Suppressor macrophage treated with lipopolysaccharide for 4 hours (primary cell): ENCODE results near the gene MRPL42.
A peak's percentile ranks its signal among the peaks of the same experiment; 100 is the strongest.
"Not testable (repeated sequence)": the region's sequence is repeated elsewhere in the genome, so short reads cannot be mapped to it uniquely, and the experiment has no call there.

Source experiments
- DNase-seq: peaks from one replicate; pipeline ENCODE4 v3.0.0-alpha.2; 2020

Gene MRPL42

DNA sequence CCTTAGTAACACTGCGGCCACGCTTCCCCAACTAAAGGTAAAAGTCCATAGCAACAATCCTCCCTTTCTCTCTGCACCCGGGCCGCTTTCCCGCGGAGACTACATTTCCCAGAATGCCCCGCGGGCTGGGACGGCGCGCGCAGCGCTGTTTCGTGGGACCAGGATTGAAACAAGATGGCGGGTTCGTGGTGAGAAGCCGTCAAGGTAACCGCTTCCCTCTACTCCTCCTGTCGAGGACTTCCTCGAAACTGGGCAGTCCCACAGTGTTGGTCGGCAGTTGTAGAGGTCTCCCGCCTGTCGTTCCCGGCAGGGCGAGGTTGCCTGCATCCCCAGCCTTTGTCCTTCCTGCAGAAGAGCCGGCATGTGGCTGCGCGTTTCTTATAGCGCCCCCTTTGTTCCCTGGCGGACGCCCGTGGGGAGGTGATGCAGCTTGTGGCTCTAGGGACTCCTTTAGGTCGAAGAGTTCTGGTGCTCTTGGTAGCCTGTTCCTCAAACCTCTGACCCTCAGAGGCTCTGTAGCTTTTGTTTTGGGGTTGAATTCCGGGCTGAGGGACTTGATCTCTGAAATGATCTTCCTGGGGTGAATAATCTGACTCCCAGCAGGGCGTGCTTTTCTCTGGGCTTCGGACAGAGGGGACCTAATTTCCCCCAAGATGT lies at the start of gene MRPL42:
MRPL42 (plus strand) TSS at position 164 of the 657 bp plus-strand sequence. CDS start 1,772 bp downstream, outside the sequence.
- DNase-seq, result peak; percentile 91

DNA sequence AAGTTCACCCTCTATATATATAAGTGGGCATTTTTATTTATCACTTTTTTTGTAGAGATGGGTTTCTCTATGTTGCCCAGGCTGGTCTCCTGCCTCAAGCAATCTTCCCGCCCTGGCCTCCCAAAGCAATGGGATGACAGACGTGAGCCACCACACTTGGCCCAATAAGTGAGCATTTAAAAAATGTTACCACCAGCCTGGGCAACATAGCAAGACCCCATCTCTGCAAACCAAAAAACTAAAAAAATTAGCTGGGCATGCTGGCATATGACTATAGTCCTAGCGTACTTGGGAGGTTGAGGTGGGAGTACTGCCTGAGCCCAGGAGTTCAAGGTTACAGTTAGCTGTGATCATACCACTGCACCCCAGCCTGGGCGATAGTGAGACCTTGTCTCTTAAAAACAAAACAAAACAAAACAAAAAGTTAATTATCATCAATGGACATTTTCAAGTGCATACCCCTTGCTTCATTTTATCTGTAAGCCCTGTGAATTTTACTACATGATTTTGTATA lies 49.3 kb upstream of the MRPL42 start:
- no peak for DNase-seq

DNA sequence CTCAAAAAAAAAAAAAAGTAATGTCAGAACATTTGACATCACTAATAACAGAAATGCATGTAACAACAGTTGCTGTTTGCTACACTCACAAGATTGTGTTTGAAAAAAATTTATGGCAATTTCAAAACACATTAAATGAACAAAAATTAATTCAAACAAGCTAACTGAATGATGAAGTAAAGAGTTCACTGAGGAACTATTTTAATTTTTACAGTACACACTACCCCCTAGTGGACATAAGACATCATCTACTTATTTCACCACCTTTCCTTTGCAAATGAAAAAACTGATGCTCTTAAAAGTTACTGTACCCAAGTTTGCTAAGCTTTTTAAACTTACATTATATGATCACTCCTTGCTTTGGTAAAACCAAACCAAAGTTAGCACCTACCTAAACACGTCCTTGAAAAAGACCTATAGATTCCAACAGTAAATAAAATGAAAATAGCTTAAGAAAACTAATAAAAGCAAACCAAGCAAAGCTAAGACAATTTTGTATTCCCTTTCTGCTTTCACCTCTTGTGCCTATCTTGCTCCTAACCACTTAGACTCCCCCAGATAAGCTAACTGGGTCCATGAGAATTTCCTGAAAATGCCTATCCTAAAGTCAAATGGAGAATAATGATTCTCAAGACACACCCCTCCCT lies 47.8 kb upstream of the MRPL42 start:
- peak; percentile 68 for DNase-seq

DNA sequence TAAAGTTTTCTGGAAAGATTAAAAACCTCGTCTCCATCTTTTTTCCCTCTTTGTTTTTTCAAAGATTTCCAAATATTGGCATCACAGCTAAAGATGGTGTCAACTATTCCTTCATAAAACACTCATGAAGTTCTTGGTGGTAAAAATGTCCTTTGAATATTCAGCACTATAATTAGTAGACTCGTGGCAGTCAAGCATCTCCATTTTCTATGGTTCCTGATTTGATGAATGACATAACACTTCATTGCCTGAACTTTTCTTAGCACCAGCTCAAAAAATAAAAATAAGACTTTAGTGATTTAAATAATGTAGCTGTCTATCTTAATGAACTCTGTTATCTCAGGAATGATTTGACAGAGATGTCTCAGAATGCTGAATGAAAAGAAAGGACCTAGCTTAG lies 45.3 kb upstream of the MRPL42 start:
- DNase-seq, result no peak

DNA sequence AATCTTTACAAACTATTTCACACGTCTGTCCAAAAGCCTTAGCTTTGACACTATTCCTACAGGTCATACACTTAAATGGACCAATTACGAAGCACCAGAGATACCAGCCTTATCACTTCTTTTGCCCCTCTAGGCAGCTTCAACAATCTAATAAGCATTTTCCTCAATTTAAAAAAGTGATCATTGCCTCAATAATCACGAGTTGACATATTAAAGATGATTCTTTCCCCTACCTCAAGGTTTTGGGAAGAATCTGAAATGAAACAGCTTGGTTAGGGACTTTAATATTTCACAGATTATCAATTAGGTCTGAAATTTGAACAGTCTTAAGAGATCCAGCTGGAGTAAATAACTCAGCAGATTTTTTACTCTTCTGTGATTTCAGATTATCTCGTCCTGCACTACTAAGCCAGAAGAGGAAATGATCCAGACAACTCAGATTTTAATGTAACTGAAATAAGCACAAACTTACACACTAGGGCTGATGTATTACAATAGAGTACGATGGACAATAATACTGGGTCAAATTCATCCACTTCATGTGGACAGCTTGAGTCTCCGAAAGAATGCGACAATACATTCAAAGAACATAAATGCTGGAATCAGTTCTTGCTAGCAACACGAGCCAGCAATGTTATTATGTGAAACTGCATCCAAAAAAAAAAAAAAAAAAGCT lies 41.4 kb upstream of the MRPL42 start:
- DNase-seq, result no peak

DNA sequence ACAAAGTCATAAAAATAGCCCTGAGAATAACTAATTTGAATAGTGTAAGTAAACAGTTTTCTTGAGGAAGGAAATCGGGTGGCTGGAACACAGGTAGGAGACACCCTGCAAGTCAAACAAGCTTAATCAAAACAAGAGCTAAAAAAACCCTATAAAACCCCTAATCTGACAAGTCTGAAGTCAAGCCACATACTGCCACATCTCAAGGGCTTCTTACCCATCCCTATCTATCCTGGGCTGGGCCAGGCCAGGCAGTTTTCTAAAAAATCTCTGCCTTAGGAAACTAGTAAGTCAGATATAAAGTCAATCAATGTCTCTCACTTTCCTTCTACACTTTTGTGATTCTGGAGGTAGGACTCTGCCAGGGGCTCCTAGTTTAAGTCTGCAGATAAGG lies 40.9 kb upstream of the MRPL42 start:
- no peak for DNase-seq

DNA sequence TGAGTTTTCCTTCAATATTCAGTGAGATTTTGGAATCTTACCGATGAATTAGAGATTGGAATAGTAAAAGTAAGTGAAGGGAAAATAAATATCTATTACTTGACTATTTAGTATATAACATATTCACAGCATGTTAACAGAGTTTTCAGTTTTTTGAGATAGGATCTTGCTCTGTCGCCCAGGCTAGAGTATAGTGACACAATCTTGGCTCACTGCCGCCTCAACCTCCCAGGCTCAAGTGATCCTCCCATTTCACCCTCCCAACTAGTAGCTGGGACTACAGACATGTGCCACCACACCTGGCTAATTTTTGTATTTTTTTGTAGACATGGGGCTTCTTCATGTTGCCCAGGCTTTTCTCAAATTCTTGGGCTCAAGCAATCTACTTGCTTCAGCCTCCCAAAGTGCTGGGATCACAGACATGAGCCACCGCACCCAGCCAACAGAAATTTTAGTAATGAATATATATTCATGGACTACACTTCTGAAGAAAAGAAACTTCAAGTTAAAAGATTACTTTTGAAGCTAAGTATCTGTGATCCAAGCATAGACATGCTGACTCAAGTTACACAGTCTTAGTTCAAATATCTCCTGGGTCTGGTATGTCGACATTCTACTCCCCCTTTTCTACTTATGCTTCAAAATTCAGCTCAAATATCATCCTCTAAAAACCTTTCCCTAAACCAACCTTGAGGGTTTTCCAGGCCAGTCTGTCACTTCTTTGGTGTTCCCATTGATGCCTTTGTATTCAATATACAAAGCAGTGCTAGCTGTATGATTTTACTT lies 39.3 kb upstream of the MRPL42 start:
- DNase-seq, result no peak

DNA sequence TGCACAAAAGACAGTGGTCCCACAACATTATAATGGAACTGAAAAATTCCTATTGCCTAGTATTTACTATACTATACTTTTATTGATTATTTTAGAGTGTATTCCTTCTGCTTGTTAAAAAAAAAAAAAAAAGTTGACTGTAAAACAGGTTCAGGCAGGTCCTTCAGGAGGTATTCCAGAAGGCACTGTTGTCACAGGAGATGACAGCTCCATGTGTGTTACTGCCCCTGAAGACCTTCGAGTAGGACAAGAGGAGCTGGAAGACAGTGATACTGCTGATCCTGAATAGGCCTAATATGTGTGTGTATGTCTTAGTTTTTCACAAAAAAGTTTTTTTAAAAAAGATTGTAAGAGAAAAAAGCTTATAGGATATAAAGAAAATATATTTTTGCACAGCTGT lies 37.9 kb upstream of the MRPL42 start:
- DNase-seq, result no peak

DNA sequence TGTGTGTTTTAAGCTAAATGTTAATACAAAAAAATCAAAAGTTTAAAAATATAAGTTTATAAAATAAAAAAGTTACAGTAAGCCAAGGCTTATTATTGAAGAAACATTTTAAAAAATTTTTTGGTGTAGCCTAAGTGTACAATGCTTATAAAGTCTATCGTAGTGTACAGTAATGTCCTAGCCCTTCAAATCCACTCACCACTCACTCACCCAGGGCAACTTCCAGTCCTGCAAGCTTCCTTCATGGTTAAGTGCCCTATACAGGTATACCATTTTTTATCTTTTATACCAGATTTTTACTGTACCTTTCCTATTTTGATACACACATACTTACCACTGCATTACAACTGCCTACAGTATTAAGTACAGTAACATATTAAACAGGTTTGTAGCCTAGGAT lies 37.5 kb upstream of the MRPL42 start:
- DNase-seq, result no peak

DNA sequence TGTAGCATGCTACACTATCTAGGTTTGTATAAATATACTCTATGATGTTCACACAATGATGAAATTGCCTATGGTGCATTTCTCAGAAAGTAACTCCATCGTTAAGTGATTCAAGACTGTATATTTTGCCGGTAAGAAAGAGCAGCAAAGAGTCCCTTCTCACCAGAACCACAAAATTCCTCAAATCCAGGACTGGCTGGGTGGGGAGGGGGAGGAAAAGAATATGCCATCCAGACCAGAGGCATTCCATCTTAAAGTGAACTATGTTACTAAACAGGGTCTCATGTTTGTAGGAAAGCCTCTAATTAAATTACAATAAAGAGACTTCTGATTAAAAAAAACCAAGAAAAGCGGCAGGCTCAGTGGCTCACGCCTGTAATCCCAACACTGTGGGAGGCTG lies 37.0 kb upstream of the MRPL42 start:
- no peak for DNase-seq

DNA sequence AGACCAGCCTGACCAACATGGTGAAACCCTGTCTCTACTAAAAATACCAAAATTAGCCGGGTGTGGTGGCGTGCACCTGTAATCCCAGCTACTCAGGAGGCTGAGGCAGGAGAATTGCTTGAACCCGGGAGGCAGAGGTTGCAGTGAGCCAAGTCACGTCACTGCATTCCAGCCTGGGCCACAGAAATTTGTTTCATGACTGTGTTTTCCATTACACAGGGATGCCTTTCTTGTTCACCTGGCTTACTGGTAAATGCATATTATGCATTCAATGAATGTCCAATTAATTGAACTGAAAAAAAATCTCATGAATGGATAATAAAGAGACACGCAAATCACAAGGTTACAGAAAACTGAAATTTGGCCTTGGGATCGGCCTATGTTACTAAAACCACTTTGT lies 35.3 kb upstream of the MRPL42 start:
- not testable (repeated sequence) for DNase-seq

DNA sequence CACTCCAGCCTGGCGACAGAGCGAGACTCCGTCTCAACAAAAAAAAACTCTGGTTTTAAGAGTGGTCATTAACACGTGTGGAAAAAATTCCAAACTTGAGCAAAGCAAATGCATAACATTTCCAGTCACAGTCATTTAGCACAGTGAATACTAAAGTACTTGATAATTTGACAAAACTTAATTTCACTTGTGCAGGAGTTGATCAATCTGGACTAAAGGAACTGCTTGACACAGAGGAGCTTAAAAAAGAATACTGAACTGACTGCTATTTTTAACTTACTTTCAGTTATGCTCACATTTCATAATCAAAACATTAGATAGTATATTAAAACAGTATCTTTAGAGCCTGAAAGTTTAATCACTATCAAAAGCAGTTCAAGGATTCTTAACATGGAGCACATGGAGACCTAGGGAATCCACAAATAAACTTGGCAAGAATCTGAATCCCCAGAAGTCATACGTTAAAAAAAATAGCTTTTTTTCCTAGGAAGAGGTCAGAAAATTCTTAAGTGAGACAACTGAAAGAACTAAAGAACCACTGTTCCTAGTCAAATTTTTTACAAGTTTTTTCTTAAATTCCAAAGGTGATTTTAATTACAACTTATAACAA lies 33.0 kb upstream of the MRPL42 start:
- peak; percentile 53 for DNase-seq

DNA sequence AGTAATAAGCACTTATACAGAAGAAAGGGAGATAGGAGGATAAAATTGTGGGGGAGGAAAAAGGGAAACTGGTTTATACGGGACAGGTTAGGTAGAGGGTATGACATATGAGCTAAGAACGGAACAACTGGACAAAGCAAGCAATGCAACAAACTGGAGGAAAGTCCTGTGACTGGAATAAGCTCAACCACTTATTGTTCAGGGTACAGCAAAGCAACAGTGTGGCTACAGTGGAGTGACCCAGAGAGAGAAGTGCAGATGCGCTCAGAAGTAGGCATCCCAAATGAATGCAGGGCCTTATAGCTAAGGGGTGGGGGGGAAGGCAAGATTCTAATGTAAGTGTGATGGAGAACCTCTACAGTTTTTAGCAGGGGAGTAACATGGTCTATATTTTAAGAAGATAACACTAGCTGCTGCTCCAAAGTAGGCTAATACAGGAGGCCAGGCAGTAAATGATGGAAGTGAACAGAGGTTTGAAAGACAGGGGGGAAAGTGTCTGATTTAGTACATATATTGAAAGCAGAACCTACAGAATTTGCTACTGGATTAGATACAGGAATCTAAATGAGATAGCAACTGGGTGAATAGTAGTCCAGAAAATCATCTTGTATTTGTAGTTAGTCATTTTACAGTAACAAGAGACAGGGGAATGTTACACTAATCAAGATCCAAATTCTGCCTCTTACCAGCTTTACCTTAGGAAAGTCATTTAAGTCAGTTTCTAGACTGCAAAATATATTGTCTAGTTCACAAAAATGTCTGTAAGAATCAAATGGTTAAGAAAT lies 28.9 kb upstream of the MRPL42 start:
- DNase-seq, result no peak

DNA sequence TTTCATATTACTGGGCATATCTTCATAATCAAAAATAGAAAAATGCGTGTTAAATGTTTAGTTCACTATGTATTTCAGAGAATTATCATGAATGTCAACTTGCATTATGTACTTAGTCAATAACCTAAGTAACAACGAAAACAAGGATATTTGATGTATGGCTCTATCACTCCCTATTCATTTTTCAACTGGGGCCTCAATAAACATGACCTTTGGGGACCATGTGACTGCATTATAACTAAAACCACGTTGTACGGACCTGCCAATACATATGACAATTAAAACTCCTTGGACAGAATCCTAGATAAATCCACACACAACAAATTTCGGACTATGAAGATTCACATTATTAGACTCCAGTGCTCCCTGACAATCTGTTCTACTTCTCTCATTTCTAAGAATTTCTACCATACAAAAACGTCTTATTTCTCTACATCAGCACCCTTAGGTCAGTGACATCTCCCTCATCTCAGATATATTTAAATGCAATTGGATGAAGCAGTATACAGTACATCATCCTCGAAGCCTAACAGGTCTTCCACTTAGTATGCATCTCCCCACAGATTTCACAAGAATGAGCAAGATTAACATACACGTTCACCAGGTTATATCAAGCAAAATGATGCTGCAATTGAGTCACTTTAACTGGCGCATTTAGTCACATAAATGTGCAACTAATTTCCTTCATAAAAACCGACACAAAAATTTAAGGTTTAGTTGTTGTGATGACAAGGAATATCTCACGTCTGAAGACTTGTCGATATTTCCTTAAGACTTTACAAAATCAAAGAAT lies 27.1 kb upstream of the MRPL42 start:
- DNase-seq, result no peak

DNA sequence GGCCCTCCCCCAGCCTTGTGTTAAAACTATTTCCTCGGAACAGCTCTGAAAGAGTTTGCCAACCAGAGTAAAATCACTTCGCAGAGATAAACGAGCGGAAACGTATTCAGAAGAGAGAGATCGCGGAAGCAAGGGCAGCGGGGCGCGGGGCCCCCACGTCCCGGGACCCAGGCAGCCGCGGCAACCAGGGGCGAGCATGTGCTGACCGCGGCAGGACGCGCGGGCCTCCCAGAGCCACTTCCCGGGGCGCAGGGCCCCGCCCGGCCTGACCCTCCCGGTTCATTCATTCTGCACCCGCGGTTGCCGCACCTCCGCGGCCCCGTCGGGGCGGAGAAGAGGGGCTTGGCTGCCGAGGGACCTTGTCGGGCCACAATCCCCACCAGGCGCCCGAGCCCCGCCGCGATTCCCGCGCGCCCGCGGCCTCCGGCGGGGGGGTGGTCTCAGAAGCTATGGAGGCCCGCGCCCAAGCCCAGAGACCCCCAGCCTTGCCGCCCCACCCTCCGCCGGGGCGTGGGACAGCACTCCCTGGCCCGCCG lies 26.2 kb upstream of the MRPL42 start:
- peak; percentile 50 for DNase-seq

DNA sequence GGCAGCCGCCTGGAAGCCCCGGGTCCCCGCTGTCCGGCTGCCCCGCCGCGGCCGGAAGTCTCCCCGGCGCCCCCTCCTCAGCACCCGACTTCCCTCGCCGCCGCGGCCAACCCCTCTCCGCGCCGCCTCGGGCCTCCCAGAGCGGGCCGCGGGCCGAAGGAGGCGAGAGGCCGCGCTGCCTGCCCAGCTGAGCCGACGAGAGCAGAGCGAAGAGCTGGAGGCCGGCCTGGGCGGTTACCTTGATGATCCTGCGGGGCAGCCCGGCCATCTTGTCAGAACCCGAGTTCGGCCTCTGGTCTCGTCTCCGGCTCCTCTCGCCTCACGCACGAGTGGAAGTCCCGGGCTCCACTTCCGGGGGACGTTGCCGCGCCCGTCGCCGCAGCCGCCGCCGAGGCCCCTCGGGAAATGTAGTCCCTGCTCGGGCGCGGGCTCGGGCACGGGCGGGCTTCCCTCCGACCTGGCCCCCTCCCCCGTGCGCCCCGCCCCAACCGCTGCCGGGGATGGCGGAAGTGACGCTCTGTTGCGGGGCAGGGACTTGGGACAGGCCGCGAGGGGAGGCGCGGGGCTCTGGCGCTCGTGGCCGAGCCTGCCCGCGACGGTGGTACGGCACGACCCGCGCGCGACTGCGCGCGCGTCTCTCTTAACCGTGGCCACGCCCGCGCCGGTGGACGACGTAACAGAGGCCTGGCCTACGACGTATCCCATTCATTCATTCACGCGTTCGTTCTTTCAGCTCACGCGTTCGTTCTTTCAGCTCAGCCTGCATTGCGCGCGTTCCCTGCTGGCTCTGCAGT lies 25.5 kb upstream of the MRPL42 start, which contains the start of gene UBE2N:
UBE2N (minus strand) TSS at position 331 of the 794 bp plus-strand sequence; CDS start at position 268, 63 bp downstream.
- DNase-seq, result peak; percentile 97

DNA sequence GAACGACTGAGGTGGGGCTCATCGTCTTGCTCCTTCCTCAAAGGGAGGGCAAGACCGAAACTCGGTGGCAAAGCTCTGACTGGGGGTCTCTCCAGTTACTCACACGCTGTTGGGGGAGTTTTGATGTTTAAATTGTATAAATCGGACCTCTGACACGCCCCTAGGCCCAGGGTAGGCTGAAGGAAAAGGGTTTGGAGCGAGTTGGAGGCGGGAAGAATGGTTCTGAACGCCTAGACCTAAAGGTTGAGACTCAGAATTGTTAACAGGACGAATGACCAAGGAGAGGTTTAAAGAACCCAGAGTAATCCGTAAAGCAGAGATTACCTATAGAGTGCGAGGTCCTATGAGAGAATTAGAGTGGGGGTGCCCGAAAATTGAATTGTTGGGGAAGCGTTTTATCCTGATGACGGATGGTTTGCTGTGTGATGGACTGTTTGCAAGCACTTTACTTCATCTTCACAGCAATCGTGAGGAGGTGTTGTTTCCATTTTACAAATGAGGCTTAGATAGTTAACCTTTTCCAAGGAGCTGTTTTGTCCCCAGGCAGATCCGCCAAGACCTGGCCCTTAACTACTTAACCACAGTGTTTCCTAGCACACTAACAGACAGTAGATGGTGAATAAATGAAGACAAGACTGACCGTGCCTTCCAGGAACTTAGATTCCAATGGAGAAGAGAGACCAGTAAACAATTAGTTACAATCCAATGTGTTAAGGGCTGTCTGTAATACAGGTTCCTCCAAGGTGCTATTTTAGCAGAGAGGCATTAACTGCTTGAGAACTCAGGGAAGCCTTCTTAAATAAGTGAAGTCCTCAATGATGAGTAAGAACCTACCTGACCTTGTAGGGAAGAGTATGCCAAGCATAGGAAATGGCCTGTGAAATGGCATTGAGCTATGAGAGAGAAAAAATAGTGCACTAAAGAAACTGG lies 24.6 kb upstream of the MRPL42 start:
- no peak for DNase-seq

DNA sequence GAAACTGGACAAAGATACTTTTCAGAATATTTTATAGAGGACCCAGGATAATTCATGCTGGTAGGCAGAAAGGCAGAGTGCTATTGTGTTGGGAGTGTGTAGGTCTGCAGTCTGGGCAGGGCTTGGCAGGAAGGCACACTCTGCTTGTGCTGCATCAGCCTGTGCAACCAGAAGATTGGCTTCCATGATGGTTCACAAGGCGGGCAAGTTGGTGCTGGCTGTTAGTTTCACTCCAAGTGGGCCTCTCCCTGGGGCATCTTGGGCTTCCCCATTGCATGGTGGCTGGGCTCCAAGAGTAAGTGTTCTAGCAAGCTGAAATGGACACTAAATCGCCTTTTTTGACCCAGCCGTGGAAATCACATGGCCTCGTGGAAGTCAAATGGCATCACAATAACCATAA lies 23.7 kb upstream of the MRPL42 start:
- no peak for DNase-seq
